ENCODE measurements around the gene ANO2.

ANO2 gene

GRCh38 chr12:5650829-5651461 is 294.1 kb downstream of the ANO2 start:
- in situ Hi-C loops (cut with HindIII; ENCODE audit: low pct_ligation_motif_present, low sequenced_read_pairs): no loop called here

GRCh38 chr12:5650281-5650680 is 294.8 kb downstream of the ANO2 start:
- no peak for TF ChIP-seq CTCF (IDR thresholded peaks at IDR 0.05; ENCODE audit: low read depth, low read length, missing control alignments)
- Histone ChIP-seq H3K27me3 (replicated peaks) (no peaks in the 10 kb centered on the region), H3K36me3 (replicated peaks) (no peaks in the 10 kb centered on the region), H3K27ac (no peak overlapping the region), H3K4me3 (ENCODE audit: low read depth, low read length) (no peak overlapping the region)
- no peak for DNase-seq
- in situ Hi-C loops (cut with HindIII; ENCODE audit: low pct_ligation_motif_present, low sequenced_read_pairs): no loop called here

More at GRCh38 chr12:5650829-5651461, 294.1 kb downstream of the ANO2 start:
- no peak for TF ChIP-seq CTCF (IDR thresholded peaks at IDR 0.05; ENCODE audit: low read depth, low read length, missing control alignments)
- DNase-seq: no peak
- Histone ChIP-seq H3K4me3 (ENCODE audit: low read depth, low read length) (no peak overlapping the region), H3K27me3 (replicated peaks) (no peaks in the 10 kb centered on the region), H3K36me3 (replicated peaks) (no peaks in the 10 kb centered on the region), H3K27ac (no peak overlapping the region)

GRCh38 chr12:5648692-5649359 is 296.2 kb downstream of the ANO2 start:
- TF ChIP-seq CTCF (IDR thresholded peaks at IDR 0.05; ENCODE audit: low read depth, low read length, missing control alignments): peak; percentile 56

GRCh38 chr12:5643266-5643665 is 301.8 kb downstream of the ANO2 start:
- no peak for TF ChIP-seq CTCF (IDR thresholded peaks at IDR 0.05; ENCODE audit: low read depth, low read length, missing control alignments)
- DNase-seq: no peak
- Histone ChIP-seq H3K4me3 (ENCODE audit: low read depth, low read length) (no peak overlapping the region), H3K36me3 (replicated peaks) (no peaks in the 10 kb centered on the region), H3K27ac (no peak overlapping the region), H3K27me3 (replicated peaks) (no peaks in the 10 kb centered on the region)
- in situ Hi-C loops (cut with HindIII; ENCODE audit: low pct_ligation_motif_present, low sequenced_read_pairs): no loop called here

More at GRCh38 chr12:5648692-5649359, 296.2 kb downstream of the ANO2 start:
- no peaks in the 10 kb centered on the region for H3K27me3 ChIP-seq (replicated peaks)
- H3K27ac ChIP-seq: no peak overlapping the region
- DNase-seq: peak; percentile 5
- no peaks in the 10 kb centered on the region for H3K36me3 ChIP-seq (replicated peaks)
- H3K4me3 ChIP-seq (ENCODE audit: low read depth, low read length): no peak overlapping the region
- in situ Hi-C loops (cut with HindIII; ENCODE audit: low pct_ligation_motif_present, low sequenced_read_pairs): no loop called here

GRCh38 chr12:5637698-5638097 is 307.4 kb downstream of the ANO2 start:
- in situ Hi-C loops (cut with HindIII; ENCODE audit: low pct_ligation_motif_present, low sequenced_read_pairs): no loop called here
- no peaks in the 10 kb centered on the region for H3K36me3 ChIP-seq (replicated peaks)
- no peaks in the 10 kb centered on the region for H3K27me3 ChIP-seq (replicated peaks)
- no peak overlapping the region for H3K27ac ChIP-seq
- H3K4me3 ChIP-seq (ENCODE audit: low read depth, low read length): no peak overlapping the region
- no peak for DNase-seq
- no peak for TF ChIP-seq CTCF (IDR thresholded peaks at IDR 0.05; ENCODE audit: low read depth, low read length, missing control alignments)
